ENCODE data around the gene SART1.
A peak's percentile ranks its signal among the peaks of the same experiment; 100 is the strongest.

The SART1 gene

DNA sequence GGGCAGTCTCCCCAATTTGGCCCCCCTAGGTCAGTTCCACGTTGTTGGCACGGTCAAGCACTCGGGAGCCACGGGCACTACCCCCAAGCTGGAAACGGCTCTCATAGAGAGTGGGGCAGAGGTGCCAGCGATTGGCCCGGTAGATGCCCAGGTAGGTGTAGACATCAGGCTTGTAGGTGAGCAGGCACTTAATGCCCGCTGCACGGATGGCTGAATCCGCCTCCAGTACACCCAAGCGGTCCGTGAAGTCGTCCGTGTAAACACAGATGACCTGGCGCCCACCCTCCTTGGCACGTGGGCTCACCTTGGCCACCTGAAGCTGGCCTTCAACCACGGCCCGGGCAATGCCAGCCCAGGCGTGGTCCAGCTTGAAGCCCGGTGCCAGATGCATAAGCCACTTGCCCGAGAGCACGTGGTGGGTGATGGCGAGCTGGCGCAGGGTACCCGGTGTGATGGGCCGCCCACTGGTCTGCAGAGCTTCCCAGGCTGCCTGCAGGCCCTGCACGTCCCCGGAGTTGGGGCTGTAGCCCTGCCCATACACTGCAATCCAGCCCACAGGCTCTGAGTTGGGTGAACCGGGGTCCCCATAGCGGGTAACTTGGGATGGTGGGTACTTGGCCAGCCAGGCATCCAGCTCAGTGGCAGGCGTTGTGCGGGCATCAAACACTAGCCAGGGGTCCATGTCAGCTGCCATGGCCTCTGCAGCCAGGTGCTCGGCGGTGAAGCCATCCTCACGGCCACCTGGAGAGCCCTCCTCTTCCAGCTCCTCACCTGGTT lies 43.9 kb upstream of the SART1 start:
- TF ChIP-seq, protein P1, sequence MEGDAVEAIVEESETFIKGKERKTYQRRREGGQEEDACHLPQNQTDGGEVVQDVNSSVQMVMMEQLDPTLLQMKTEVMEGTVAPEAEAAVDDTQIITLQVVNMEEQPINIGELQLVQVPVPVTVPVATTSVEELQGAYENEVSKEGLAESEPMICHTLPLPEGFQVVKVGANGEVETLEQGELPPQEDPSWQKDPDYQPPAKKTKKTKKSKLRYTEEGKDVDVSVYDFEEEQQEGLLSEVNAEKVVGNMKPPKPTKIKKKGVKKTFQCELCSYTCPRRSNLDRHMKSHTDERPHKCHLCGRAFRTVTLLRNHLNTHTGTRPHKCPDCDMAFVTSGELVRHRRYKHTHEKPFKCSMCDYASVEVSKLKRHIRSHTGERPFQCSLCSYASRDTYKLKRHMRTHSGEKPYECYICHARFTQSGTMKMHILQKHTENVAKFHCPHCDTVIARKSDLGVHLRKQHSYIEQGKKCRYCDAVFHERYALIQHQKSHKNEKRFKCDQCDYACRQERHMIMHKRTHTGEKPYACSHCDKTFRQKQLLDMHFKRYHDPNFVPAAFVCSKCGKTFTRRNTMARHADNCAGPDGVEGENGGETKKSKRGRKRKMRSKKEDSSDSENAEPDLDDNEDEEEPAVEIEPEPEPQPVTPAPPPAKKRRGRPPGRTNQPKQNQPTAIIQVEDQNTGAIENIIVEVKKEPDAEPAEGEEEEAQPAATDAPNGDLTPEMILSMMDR (IDR thresholded peaks at IDR 0.05; ENCODE audit: low read depth, low read length): no peak

DNA sequence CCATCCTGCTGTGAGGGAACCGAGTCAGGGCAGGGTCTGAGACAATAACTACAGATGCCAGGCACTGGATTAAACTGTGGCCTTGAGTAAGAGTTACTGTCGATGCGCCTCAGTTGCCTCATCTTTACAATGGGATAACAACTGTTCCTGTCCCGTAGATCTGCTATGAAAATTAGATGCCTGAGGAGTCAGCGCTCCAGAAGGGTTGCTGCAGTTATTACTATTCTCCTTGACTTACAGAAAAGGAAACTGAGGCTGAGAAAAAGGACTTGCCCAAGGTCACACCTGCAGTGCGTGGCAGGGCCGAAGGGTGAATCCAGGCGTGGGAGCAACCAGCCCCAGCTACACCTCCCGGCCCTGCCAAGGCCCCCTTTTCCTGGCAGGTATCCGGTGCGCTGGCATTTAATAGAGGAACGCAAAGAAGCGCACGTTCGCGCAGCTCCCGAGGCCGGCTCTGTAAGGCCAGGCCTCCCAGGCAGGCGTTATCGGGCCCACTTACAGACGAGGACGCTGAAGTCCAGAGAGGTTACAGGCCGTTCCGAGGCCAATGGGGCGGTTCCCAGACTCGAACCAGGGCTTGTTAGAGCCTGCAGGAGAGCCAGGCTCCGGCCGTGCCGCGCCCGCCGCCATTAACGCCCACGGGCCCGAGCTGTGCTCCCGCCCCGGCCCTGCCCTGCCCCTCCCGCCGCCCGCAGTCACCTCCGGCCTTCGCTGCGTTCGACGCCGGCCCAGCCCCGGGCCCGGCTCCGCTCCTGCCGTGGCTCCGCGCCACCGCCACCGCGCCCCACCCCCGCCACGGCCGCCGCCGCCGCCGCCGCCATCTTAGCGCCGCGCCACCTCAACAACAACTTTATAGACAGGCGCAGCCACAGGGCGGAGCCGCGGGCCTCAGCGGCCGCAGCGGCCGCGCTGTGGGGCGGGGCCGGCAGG lies 43.1 kb upstream of the SART1 start, which contains the start of gene C11orf68:
Gene C11orf68, minus strand, starts transcription at position 852 of the 930 bp plus-strand sequence. Its CDS starts 31 bp downstream, at position 821.
- peak within 1 kb of the TSS; percentile 84 for H3K4me3 ChIP-seq (ENCODE audit: low read depth, low read length)

More for the DNA sequence above, 43.9 kb upstream of the SART1 start:
- peak overlapping the region; percentile 76 for H3K4me3 ChIP-seq (ENCODE audit: low read depth, low read length)

DNA sequence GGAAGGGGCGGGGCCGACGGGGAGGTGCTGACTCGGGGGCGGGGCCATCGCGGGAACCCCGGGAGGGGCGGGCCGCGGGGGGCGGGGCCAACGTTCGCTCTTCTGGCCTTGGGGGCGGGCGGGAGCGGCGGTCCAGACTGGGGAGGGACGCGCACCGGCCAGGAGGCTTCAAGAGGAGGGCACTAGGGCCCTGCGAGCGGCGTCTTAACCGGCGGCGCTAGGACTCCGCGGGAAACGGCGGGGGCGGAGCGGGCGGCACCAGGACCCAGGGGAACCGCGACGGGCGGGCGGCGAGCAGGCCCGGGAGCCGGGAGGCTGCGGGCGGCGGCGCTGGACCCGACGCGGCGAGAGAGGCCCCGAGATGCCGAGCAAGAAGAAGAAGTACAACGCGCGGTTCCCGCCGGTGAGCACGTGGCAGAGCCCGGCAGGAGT lies 42.4 kb upstream of the SART1 start, which contains the start of gene DRAP1:
Gene DRAP1, plus strand, starts transcription at position 286 of the 432 bp plus-strand sequence. Its CDS starts 76 bp downstream, at position 362.
- TF ChIP-seq, protein P1 (IDR thresholded peaks at IDR 0.05; ENCODE audit: low read depth, low read length): no peak
- peak within 1 kb of the TSS; percentile 84 for H3K4me3 ChIP-seq (ENCODE audit: low read depth, low read length)

More for the DNA sequence above, 43.1 kb upstream of the SART1 start, which contains the start of gene C11orf68:
- TF ChIP-seq, protein P1 (IDR thresholded peaks at IDR 0.05; ENCODE audit: low read depth, low read length): no peak

DNA sequence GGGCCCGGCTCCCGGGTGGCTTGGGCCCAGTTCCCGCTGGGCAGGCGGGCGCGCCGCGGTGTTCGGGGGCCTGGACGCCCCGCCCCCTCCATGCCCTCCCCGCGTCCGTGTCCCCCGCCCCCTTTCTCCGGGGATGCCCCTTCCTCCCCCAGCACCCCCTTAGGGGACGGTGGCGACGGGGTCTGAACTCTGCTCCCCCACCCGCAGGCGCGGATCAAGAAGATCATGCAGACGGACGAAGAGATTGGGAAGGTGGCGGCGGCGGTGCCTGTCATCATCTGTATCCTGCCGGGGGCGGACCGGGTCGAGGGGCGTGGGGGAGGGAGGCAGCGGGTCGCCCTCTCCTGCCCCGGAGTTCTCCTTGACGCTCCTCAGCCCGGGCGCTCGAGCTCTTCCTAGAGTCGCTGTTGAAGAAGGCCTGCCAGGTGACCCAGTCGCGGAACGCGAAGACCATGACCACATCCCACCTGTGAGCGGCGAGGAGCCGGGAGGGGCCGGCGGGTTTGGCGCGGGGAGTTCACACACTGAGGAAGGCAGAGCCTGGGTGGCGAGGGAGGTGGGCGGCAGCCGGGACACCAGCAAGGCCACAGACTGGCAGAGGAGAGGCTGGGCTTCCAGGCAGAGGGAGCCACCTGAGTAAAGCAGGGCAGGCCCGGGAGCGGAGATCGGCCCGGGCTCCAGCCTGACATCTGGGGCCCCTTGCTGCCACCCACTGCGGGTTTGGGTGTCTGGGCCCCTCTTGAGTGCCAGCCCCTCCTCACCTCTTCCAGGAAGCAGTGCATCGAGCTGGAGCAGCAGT lies 41.8 kb upstream of the SART1 start:
- peak overlapping the region; percentile 84 for H3K4me3 ChIP-seq (ENCODE audit: low read depth, low read length)

DNA sequence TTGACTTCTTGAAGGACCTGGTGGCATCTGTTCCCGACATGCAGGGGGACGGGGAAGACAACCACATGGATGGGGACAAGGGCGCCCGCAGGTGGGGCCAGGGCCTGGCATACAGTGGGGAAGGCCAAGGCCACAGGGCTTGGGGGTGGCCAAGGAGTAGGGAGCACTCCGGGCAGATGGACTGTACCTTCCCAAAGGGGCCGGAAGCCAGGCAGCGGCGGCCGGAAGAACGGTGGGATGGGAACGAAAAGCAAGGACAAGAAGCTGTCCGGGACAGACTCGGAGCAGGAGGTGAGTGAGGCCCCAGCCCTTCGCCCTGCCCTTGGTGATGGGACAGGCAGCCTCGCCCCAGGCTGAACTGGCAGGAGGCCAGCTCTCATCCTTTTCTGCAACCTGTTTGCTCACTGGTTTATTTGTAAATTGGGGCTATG lies 41.1 kb upstream of the SART1 start:
- H3K4me3 ChIP-seq (ENCODE audit: low read depth, low read length): peak overlapping the region; percentile 84
- TF ChIP-seq, protein P1 (IDR thresholded peaks at IDR 0.05; ENCODE audit: low read depth, low read length): no peak

More for the DNA sequence above, 41.8 kb upstream of the SART1 start:
- TF ChIP-seq, protein P1 (IDR thresholded peaks at IDR 0.05; ENCODE audit: low read depth, low read length): no peak

DNA sequence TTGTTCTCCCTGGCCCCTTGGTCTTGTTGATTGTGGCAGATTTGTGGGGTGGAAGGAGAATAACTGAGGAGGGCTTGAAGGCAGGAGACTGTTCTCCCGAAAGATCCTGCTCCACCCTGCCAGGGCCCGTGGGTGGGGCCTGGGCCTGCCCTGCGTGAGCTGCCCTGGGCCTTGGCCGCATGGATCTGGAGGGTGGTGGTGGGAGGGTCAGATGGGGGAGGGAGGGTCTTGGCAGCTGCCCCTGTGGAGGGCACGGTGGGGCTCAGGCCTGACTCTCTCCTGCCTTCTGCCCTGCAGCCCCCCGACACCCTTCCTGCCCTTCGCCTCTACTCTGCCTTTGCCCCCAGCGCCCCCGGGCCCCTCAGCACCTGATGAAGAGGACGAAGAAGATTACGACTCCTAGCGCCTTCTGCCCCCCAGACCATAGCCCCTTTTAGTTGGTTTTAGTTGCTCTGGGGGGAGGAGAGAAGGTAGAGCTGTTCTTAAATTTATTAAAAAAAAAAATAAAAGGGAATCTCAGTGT lies 40.4 kb upstream of the SART1 start:
- TF ChIP-seq, protein P1 (IDR thresholded peaks at IDR 0.05; ENCODE audit: low read depth, low read length): no peak
- H3K4me3 ChIP-seq (ENCODE audit: low read depth, low read length): peak overlapping the region; percentile 84

Measured in WI38 (cell line).